ENCODE measurements around the gene PLP1.

DNA sequence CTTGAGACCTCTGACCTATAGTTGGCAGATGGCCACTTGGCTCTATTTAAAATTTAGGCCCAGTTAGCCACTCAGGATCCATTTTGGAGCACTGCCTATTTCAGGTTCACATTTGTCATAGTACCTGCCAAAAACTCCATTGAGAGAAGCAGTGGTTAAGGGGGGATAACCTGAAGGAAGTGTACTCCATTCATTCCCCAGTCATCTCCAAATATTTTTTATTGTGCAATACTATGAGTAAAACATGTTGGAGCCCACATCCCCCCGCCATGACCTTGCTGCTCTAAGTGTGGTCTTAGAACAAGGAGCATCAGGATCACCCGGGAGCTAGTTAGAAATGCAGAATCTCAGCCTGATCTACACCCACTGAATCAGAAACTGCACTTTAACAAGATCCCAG lies 21.1 kb downstream of the PLP1 start:
- no peak for TF ChIP-seq POLR2A (IDR thresholded peaks at IDR 0.05)
- TF ChIP-seq, protein P1, sequence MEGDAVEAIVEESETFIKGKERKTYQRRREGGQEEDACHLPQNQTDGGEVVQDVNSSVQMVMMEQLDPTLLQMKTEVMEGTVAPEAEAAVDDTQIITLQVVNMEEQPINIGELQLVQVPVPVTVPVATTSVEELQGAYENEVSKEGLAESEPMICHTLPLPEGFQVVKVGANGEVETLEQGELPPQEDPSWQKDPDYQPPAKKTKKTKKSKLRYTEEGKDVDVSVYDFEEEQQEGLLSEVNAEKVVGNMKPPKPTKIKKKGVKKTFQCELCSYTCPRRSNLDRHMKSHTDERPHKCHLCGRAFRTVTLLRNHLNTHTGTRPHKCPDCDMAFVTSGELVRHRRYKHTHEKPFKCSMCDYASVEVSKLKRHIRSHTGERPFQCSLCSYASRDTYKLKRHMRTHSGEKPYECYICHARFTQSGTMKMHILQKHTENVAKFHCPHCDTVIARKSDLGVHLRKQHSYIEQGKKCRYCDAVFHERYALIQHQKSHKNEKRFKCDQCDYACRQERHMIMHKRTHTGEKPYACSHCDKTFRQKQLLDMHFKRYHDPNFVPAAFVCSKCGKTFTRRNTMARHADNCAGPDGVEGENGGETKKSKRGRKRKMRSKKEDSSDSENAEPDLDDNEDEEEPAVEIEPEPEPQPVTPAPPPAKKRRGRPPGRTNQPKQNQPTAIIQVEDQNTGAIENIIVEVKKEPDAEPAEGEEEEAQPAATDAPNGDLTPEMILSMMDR (IDR thresholded peaks at IDR 0.05) = no peak

Data from esophagus squamous epithelium (tissue), 4 donors.